Right atrium auricular region (tissue), 2 donors: ENCODE data around the gene CAMK1D. TPM values are rescaled to one million over a fixed set of nuclear protein-coding genes. Genes with fewer than 3 reads are reported as not detected.
A peak's percentile ranks its signal among the peaks of the same experiment; 100 is the strongest.

Source experiments
- DNase-seq: peaks from one replicate; pipeline ENCODE4 v3.0.0-alpha.2; 2019; ENCODE audit warnings: low spot score
- H3K27ac ChIP-seq, 2 donors: fragments of 200-600 bp; sonication (generic); 1 replicate in 1 of 2; 2 replicates in 1 of 2; pipeline ENCODE4 v1.5.1; 2016 to 2019
- H3K27me3 ChIP-seq, 2 donors: fragments of 200-600 bp; sonication (generic); one replicate each; pipeline versions ENCODE4 v1.5.1 to v1.6.0; 2017 to 2019
- H3K36me3 ChIP-seq: fragments of 200-600 bp; sonication (generic); one replicate; pipeline ENCODE4 v1.5.1; 2016
- H3K4me1 ChIP-seq, 2 donors: fragments of 200-600 bp; sonication (generic); one replicate each; pipeline versions ENCODE4 v1.5.1 to v1.6.0; 2017 to 2019
- H3K4me3 ChIP-seq, 2 donors: fragments of 200-600 bp; sonication (generic); 1 replicate in 1 of 2; 2 replicates in 1 of 2; pipeline ENCODE4 v1.5.1; 2017 to 2019; ENCODE audit warnings: mild to moderate bottlenecking in 1 of 2, moderate library complexity in 1 of 2
- H3K9me3 ChIP-seq, 2 donors: fragments of 200-600 bp; sonication (generic); one replicate each; pipeline ENCODE4 v1.5.1; 2019
- CTCF ChIP-seq, 2 donors: fragments of 200-600 bp; sonication (generic); IDR thresholded peaks; one replicate each; pipeline ENCODE4 v1.5.1; 2019; ENCODE audit warnings: antibody characterized with exemption in 2 of 2
- total RNA-seq, 2 donors: library from RNA; depleted of rRNA; stranded (reverse); fragments of >200 nt; gene quantifications; one replicate each; pipeline ENCODE4 v1.1.0, GENCODE V29; 2016

CAMK1D gene
- total RNA-seq, 2 donors from 2014 or later = 24.5 to 27.2 TPM

GRCh38 chr10:12510501-12510941 is 161.2 kb downstream of the CAMK1D start:
- peak; percentile 40 for DNase-seq
- H3K4me3 ChIP-seq = no peak overlapping the region
- H3K27ac ChIP-seq = no peak overlapping the region
- peaks cover 0 to 6% of the 10 kb centered on the region in 2 donors for H3K4me1 ChIP-seq
- no peak for TF ChIP-seq CTCF (IDR thresholded peaks at IDR 0.05)
- no peaks in the 10 kb centered on the region for H3K36me3 ChIP-seq
- no peaks in the 10 kb centered on the region for H3K9me3 ChIP-seq
- H3K27me3 ChIP-seq = no peaks in the 10 kb centered on the region

- TF ChIP-seq CTCF (IDR thresholded peaks at IDR 0.05) = no peak
- H3K27ac ChIP-seq = no peak overlapping the region
- peaks cover 0 to 6% of the 10 kb centered on the region in 2 donors for H3K4me1 ChIP-seq
- H3K9me3 ChIP-seq = no peaks in the 10 kb centered on the region
- no peaks in the 10 kb centered on the region for H3K36me3 ChIP-seq
- no peaks in the 10 kb centered on the region for H3K27me3 ChIP-seq
- no peak overlapping the region for H3K4me3 ChIP-seq
- DNase-seq = no peak
Observed at GRCh38 chr10:12510984-12511383, 161.6 kb downstream of the CAMK1D start.

GRCh38 chr10:12511651-12512050 is 162.3 kb downstream of the CAMK1D start:
- Histone ChIP-seq H3K36me3 (no peaks in the 10 kb centered on the region), H3K9me3 (no peaks in the 10 kb centered on the region), H3K27me3 (no peaks in the 10 kb centered on the region), H3K27ac (no peak overlapping the region), H3K4me3 (no peak overlapping the region), H3K4me1 (peaks cover 0 to 6% of the 10 kb centered on the region in 2 donors)
- TF ChIP-seq CTCF (IDR thresholded peaks at IDR 0.05) = no peak
- DNase-seq = peak; percentile 53

- H3K27me3 ChIP-seq = no peaks in the 10 kb centered on the region
- H3K9me3 ChIP-seq = no peaks in the 10 kb centered on the region
- H3K4me3 ChIP-seq = no peak overlapping the region
- H3K36me3 ChIP-seq = no peaks in the 10 kb centered on the region
- H3K4me1 ChIP-seq = peaks cover 0 to 6% of the 10 kb centered on the region in 2 donors
- DNase-seq = peak; percentile 43
- H3K27ac ChIP-seq = no peak overlapping the region
- no peak for TF ChIP-seq CTCF (IDR thresholded peaks at IDR 0.05)
Observed at GRCh38 chr10:12512332-12513002, 163.1 kb downstream of the CAMK1D start.

GRCh38 chr10:12513003-12513365 is 163.6 kb downstream of the CAMK1D start:
- DNase-seq = peak; percentile 52
- H3K27ac ChIP-seq = no peak overlapping the region
- no peaks in the 10 kb centered on the region for H3K36me3 ChIP-seq
- H3K27me3 ChIP-seq = no peaks in the 10 kb centered on the region
- H3K4me3 ChIP-seq = no peak overlapping the region
- peaks cover 0 to 6% of the 10 kb centered on the region in 2 donors for H3K4me1 ChIP-seq
- peaks cover 0 to under 1% of the 10 kb centered on the region in 2 donors for H3K9me3 ChIP-seq
- TF ChIP-seq CTCF (IDR thresholded peaks at IDR 0.05) = no peak
